ENCODE results near the gene DCUN1D3. TPM values are rescaled to one million over a fixed set of nuclear protein-coding genes. Genes with fewer than 3 reads are reported as not detected.

The DCUN1D3 gene
- polyA plus RNA-seq, 12 donors: 3.9 to 7.0 (median 6.0) TPM; not detected in 1

DNA sequence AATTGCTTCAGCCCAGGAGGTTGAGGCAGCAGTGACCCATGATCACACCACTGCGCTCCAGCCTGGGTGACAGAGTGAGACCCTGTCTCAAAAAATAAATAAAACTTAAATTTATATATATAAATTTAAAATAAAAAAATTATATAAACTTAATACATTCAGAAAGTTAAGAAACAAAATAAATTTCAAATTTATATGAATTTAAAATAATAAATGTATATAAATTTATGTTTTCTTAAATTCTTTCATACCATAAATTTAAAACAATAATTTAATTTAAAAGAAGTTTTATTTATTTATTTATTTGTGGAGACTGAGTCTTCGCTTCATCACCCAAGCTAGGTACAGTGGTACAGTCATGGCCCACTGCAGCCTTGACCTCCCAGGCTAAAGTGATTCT is 20.6 kb upstream of the DCUN1D3 start:
- DNase-seq: no peak

DNA sequence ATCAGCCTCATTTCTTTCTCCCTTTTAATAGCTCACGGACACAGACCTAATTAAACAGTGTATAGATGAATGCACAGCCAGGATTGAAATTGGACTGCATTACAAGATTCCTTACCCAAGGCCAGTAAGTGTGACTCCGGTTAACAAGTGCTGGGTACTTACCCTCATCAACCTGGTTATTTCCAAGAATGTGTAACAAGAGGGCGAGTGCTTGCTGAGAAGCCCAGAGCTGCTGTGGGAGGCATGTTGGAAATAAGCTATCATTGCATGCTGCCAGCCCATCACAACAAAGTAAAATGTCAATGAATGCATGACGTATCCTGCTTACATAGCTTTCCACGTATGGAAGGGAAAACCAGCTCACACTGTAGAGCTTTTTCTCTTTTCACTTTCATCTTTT is 19.9 kb upstream of the DCUN1D3 start:
- no peak for DNase-seq

GRCh38 chr16:20918486-20919239 is 18.5 kb upstream of the DCUN1D3 start:
- no peak for DNase-seq

- no peak for DNase-seq
Observed at GRCh38 chr16:20916942-20917341, 16.8 kb upstream of the DCUN1D3 start.

DNA sequence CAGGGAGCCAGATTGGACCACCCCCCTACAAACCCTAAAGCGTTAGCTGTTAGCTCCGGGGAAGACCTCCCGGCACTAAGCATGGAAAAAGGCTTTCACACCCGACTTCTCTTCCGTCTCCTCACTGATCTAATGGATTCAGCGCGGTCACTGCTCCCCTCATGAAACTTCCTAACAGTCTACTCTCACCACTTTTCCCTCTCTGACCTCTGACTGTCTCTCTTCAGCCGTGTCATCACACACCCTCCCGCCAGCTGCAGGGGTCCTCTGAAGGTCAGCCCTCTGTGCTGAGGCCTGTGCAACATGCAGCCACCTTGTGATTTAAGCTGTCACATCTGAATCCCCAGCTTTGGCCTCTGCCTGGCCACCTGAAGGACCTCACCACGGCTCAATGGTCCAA is 16.1 kb upstream of the DCUN1D3 start:
- DNase-seq: no peak

GRCh38 chr16:20911361-20911760 is 11.2 kb upstream of the DCUN1D3 start:
- DNase-seq: no peak

GRCh38 chr16:20910781-20911321 is 10.7 kb upstream of the DCUN1D3 start:
- DNase-seq: peak; percentile 50

GRCh38 chr16:20906341-20907255 is 6.4 kb upstream of the DCUN1D3 start:
- DNase-seq: peak; percentile 61

DNA sequence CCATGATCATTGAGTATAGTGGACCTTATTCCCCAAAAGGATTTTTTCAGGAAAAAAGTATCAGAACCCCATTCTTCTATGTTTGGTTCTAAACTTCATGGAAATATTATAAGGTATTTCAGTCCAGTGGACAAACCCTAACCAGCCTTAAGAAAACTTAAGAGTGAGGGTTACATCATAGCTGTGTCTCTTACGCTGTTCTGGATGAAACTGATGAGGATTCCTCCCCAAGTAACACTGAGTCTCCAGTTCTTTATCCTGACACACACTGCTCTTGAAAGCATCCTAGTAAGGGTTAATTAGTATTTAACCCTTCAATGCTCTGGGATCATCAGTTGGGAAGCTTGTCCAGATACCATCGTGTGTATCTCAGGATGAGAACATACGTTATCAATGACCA is 5.4 kb upstream of the DCUN1D3 start:
- no peak for DNase-seq

DNA sequence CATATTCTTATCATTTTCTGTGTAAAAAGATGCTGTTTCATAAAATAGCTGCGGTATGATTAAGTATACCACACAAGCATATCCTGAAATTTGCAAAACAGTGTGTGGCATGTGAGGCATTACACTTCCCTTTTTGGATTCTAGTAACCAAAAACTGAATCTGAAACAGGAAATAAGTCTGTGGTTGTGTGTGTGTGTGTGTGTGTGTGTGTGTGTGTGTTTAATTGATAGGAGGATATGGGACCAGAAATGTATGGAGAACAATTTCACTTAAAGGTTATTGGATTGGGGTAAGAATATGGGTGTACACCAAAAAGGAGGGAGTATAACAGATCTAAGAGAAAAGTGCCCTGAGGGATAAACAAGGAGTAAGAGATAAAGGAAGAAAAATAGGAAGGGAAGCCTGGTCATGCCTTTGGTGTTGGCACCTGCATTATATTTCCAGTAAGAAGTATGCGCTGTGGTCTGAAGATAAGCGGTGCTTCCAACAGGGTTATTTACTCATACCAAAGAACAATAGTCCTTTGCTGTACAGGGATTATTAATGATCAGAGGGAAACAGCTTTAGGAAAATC is 4.4 kb upstream of the DCUN1D3 start:
- DNase-seq: no peak

DNA sequence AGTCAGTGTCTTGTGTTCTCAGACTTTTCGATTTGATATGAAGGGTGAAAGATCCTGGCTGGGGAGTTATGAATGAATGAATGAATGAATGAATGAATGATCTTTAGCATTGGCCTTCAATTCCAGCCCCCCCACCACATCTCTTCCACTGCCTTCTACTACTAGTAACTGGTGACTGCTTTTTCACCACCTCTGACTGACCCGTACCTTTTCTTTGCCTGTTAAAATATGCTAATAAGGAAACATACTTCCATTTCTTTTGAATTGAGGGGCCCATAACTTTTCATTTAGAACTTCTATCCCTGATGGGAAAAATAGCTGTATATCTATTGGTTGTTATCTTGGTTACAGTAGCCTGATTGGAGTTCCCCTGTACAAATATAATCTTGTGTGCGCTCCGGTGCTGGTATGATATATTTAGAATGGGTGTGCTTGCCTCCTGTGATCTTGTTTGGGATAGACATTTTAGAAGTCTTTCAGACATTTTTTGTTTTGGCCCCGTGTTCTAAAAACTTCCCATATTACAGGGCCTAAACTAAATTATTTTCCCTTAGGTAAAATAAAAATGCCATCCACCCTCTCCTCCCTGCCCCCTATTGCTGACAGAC is 3.8 kb upstream of the DCUN1D3 start:
- DNase-seq: no peak

DNA sequence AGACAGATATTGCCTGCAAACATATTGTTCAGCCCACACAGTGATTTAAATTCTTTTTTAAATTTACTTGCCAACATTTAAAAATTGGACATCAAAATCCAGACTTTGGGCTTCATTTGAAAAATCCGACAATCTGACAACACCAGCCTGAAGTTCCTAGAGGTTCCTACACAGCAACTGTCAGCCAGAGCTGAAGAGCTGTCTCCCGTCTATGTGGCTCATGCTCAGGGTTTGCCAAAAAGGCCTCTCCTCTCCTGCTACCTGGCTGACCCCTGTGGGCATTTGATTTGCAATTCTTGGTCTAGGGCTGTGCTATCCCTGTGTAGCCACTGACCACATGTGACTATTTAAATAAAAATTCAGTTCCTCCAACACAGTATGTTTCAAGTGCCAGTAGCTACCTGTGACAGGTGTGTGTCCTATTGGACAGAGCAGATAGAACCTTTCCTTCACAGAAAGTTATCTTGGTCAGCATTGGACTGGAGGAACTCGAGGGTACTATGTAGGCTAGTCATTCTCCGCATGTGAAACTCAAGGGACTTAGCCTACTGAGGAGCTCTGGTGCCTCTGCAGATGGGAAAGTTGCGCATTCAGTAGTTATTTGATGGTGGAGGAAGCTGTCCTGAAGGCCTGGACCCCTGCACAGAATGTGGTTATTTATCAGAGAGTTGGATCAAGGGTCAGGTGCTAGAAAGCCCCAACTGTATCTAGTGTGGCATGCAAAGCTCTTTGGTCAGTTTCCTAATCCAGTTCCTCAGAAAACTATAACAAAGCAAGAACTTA is 3.1 kb upstream of the DCUN1D3 start:
- DNase-seq: no peak

GRCh38 chr16:20902426-20902825 is 2.3 kb upstream of the DCUN1D3 start:
- DNase-seq: no peak

- DNase-seq: peak; percentile 52
Observed at GRCh38 chr16:20901436-20902112, 1.4 kb upstream of the DCUN1D3 start.

- DNase-seq: no peak
Observed at GRCh38 chr16:20901068-20901435, 894 bp upstream of the DCUN1D3 start.

DNA sequence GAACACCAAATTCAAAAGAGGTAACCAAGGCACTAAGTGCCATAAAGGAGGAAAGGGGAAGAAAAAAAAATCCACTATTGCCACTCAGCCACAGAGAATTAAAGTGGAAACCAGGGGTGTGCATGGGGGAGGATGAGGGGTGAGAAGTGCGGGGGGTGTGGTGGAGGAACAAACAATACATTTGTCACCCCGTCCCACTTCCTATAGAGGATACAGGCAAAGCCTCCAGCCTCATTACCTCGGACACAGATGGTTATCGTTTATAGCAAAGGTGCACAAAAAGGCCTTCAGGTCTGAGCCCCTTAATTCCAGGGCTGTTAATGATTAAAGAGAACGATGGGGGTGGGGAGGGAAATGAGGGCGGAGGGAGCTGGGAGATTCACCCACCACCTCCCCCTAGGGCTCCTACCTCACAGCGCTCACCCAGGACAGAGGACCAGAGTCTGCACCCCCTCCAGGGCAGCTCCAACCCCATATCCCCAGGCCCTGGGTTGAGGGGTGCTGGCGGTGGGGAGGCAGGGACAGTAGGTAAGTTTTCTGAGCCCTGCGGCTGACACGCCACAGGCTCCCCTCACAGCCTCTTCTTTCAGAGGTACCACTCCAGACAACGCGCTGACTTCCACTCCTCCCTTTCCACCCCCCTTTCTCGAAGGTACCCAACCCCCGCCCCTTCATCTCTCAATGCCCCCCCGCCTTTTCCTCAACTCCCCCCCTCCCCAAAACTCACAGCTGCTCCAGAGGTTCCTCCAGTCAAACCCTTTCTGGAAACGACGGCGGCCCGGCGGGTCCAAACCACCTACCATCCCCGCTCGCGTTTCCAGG is 470 bp downstream of the DCUN1D3 start:
- peak; percentile 46 for DNase-seq

GRCh38 chr16:20899071-20899470 is 1.1 kb downstream of the DCUN1D3 start:
- DNase-seq: no peak

- no peak for DNase-seq
Observed at GRCh38 chr16:20897922-20898321, 2.2 kb downstream of the DCUN1D3 start.

DNA sequence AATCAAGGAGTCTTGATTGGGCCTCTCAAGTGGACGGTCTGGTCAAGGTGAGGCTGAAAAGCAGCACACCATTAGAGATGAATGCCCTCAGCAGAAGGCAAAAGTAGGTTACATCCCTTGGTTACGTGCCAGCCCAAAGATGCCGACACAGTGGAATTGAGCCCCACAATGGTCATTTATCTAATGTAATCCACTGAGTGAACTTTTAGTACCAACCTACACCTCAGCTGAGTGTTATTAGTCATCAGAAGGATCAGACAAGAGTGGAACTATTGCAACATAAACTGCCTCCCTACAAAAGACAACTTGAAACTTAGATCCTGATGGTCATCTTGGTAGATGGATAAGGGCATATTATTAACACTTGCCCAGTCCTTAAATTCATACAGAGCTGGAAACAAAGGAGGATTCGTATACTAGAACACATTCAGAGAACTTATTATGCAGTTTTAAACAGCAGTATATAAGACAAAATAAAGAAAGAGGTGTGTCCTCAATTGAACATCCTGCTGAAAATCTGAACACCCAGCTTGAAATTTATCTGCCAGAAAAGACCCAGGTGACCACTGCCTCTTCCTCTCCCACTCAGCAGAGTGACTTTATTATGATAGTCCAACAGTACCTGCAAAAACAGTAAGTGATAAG is 2.8 kb downstream of the DCUN1D3 start:
- DNase-seq: no peak

Data from muscle of arm (tissue), 12 donors.